GM18909 (cell line): ENCODE measurements around the gene ZNF616.
"Not testable (repeated sequence)": the region's sequence is repeated elsewhere in the genome, so short reads cannot be mapped to it uniquely, and the experiment has no call there.

Experiments used
- ATAC-seq: cut with Tn5 transposase; IDR thresholded peaks from one replicate; pipeline ENCODE4 v1.9.1; 2021; ENCODE audit warnings: mild to moderate bottlenecking; ENCODE audit not compliant: unreplicated experiment, poor library complexity

The ZNF616 gene

GRCh38 chr19:52112624-52113023 is 27.1 kb downstream of the ZNF616 start:
- no peak for ATAC-seq

DNA sequence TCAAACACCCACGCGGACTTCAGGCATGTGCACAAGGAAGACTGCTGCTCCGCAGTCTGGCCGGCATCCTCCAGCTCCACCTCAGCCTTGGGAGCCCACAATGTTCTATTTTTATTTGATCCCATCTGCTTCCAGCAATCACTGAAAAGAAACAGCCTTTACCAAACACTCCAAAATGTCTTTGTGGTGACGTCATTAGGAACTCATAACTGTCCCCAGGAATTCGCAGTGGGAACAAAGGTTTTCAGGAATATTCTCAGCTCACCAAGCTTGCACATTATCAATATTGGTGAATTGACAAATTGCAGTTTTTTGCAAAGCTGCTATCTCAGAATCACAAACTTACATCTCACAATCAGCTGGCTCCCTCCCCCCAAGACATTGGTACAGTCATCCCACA is 29.0 kb downstream of the ZNF616 start:
- no peak for ATAC-seq

GRCh38 chr19:52102782-52103181 is 37.0 kb downstream of the ZNF616 start:
- ATAC-seq, result no peak

DNA sequence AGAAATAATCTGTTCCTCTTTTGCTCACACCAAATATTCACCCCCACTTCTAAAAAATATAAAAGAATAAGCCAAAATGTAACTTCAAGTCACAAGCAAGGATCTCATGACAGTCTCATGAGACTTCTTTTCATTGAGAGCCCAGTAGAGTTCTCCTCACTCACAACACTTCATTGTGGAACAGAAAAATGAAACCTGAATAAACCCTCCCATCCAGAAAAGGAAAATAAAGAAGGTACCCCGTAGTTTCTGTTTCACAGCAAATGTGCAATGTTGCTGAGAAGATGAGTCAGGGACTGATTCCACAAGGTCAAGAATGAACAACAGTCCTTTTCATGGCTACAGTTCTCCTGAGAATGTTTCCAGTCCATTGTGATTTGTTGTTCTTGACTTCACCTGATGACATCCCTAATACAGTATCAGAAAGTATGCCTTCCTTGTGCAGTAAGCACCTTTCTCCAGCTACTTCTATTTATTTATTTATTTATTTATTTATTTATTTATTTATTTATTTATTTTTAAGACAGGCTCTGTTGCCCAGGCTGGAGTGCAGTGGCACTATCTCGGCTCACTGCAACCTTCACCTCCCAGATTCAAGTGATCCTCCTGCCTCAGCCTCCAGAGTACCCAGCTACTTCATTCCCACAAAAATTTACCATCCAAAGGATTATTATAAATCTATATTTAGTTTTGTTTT is 37.7 kb downstream of the ZNF616 start:
- ATAC-seq, result no peak

- no peak for ATAC-seq
These were observed 40.1 kb downstream of the ZNF616 start for GRCh38 chr19:52099497-52100138.

GRCh38 chr19:52096416-52096815 is 43.3 kb downstream of the ZNF616 start:
- ATAC-seq, result not testable (repeated sequence)

DNA sequence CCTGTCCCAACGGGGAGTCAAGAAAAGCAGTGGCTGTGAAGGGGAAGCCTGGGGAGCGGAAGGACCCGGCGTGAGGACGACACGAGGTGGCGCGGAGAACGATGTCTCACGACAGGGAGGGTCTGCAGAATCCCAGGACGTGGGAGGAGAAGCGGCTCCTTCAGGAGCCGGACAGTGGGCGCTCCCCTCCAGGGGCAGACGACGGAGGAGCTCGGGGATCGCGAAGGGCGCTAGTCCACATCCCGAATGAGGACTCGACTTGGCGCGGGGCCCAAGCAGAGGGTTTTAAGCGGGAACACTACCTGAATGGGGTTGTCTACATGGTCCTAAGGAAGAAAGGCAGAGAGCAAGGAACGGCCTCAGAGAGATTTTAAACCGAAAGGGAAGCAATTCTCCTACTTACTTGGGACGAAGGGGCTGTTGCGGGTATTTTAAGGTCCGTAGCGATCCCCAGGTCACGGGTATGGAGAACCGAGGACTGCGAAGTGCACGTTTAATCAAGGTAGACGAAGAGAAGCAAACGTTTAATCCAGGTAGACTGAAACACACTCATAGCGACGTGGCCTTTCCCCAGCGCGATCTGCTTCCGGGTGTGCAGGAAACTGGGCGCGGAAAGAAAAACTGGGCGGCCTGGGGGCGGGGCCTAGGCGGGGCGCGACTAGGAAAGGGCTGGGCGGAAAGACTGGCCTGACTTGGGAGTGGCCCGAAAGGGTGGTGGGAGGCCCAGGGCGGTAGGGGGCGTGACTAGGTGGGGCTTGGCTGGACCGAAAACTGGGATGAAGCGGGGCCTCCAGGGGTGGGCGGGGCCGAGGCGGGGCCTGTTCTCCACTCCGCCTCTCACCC is 44.3 kb downstream of the ZNF616 start, which contains the start of gene ZNF841:
TSS of gene ZNF841 (minus strand) at position 594 of the 843 bp plus-strand sequence. CDS start 10,964 bp downstream, outside the sequence.
- peak; percentile 93 for ATAC-seq

GRCh38 chr19:52094526-52095130 is 45.1 kb downstream of the ZNF616 start:
- no peak for ATAC-seq

DNA sequence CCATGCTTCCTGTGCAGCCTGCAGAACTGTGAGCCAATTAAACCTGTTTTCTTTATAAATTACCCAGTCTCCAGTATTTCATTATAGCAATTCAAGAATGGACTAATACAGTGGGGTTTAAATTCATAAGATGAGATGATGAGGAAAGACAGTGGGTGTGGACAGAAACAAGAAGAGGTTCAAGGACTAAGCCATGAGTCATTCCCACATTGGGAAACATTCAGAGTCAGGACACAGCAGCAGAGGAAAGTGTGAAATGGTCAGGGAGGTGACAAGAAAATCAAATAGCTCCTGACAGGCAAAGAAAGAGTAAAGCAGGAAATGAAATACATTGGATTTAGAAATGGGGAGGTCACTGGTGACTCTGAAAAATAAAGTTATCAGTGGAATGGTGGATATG is 53.3 kb downstream of the ZNF616 start:
- no peak for ATAC-seq

DNA sequence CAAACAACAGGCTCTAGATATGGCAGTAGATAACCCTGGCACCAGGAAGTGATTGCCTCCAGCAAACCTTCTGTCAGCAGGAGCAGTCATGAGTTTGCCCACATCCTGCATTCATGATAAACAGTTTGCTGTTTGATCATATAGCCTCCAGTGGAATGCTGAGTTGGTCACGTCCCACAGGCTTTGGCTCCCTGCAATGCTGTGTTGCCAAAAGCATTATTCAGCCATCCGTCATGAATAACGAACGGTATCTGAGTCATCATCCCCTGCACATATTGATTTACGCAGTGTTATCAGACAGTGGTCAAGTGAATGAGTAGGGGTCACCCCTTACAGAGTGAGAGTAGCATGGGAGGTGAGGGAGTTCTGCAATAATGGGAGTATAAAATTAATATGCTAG is 69.2 kb downstream of the ZNF616 start:
- no peak for ATAC-seq

- no peak for ATAC-seq
These were observed 70.1 kb downstream of the ZNF616 start for GRCh38 chr19:52069653-52070052.

GRCh38 chr19:52066258-52066863 is 73.4 kb downstream of the ZNF616 start:
- ATAC-seq, result no peak

DNA sequence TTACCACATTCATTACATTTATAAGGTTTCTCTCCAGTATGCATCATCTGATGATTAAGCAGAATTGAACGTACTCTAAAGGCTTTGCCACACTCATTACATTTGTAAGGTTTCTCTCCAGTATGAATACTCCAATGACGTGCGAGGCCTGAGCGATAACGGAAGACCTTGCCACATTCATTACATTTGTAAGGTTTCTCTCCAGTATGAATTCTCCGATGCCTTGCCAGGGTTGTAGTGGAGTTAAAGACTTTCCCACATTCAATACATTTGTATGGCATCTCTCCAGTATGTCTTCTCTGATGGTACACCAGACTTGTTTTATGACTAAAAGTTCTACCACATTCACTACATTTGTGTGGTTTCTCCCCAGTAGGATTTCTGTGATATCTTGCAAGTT is 74.3 kb downstream of the ZNF616 start:
- no peak for ATAC-seq
